Astrocyte (in vitro differentiated cells and primary cell): ENCODE data around the gene ZMYND8.

Experiments used
- CTCF ChIP-seq: IDR thresholded peaks from 2 replicates; pipeline ENCODE4 v1.5.1; 2011; ENCODE audit warnings: low read depth, mild to moderate bottlenecking, inconsistent platforms, low read length, moderate library complexity; ENCODE audit not compliant: insufficient read depth
- EZH2 ChIP-seq: IDR thresholded peaks from 2 replicates; pipeline ENCODE4 v1.6.1; 2012; ENCODE audit warnings: mild to moderate bottlenecking, low read length, inconsistent platforms; ENCODE audit not compliant: insufficient read depth

- TF ChIP-seq CTCF, result no peak
- no peak for TF ChIP-seq EZH2
Measured at GRCh38 chr20:47239719-47240067, 116.8 kb downstream of the ZMYND8 start.
